Stimulated activated CD4-positive, alpha-beta T cell treated with anti-CD3 and anti-CD28 coated beads, Interleukin-1b, Interleukin-23, amount 100 ng/mL, for 24 hours (primary cell): ENCODE measurements around the gene HADHB.
"Not testable (repeated sequence)": the region's sequence is repeated elsewhere in the genome, so short reads cannot be mapped to it uniquely, and the experiment has no call there.

Experiments
- DNase-seq, 4 experiments: peaks; one replicate each; pipeline ENCODE4 v3.0.0-alpha.2; 2020; ENCODE audit warnings: low read depth in 4 of 4, low spot score in 1 of 4

HADHB gene

GRCh38 chr2:26327291-26328272 lies 82.8 kb downstream of the HADHB start:
- DNase-seq, result no peak

DNA sequence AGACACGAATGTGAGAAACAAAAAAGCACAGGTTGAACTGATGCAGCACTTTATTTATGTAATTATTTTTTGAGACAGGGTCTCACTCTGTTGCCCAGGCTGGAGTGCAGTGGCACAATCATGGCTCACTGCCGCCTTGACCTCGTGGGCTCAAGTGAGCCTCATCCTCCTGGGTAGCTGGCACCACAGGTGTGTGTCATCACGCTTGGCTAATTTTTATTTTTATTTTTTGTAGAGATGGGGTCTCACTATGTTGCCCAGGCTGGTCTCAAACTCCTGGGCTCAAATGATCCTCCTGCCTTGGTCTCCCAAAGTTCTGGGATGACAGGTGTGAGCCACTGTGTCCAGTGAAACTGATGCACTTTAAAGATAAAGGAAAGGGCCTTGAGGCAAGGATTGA lies 84.3 kb downstream of the HADHB start:
- DNase-seq, result not testable (repeated sequence)

DNA sequence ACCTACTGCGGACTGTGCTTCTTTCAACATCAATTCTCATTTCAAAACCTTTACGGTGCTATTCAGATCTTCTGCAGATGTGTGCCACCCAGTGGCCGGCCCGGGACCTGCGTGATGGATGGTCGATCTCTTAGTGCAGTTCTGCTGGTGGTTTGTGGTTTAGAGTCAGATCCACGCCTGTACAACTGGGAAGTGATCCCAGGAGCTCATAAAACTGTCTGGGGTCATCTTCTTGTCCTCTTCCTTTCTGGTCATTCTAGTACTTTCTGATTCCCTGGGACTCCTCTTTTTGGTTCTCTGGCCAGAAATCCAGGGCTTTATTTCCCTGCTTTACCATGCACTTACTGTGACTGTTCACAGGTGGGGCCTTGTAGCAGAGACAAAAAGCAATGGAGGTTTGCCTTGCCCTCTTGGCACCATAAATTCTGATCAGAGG lies 85.4 kb downstream of the HADHB start:
- peak; percentile 67 to 80 (median 71) for DNase-seq

DNA sequence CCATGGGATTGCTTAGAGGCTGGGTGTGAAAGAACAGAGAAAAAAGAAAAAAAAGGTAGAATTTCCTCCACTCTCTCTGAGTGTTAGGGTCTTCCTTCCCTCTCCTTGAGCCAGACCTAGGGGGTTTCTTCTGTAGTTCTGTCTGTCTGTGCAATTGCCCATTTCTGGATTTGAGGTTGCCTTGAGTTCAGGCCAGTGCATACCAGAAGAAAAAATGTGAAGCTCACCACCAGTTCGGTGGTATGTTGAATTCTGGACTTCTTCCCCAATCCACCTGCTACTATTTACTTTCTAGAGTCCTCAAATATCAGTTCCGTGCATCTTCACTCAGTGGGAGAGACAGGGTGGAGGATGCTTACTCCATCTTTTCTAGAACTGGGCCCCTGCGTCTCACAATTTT lies 85.9 kb downstream of the HADHB start:
- no peak for DNase-seq

DNA sequence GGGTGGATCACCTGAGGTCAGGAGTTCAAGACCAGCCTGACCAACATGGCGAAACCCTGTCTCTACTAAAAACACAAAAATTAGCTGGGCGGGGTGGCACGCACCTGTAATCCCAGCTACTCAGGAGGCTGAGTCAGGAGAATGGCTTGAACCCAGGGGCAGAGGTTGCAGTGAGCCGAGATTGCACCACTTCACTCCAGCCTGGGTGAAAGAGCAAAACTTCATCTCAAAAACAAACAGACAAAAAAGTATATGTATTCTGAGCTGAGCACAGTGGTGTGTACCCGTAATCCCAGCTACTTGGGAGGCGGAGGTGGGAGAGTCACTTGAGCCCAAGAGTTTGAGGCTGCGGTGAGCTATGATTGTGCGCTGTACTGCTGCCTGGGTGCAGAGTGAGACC lies 86.6 kb downstream of the HADHB start:
- not testable (repeated sequence) for DNase-seq

- DNase-seq, result no peak
Measured at GRCh38 chr2:26333293-26333692, 88.6 kb downstream of the HADHB start.

GRCh38 chr2:26335231-26335630 lies 90.5 kb downstream of the HADHB start:
- no peak for DNase-seq

DNA sequence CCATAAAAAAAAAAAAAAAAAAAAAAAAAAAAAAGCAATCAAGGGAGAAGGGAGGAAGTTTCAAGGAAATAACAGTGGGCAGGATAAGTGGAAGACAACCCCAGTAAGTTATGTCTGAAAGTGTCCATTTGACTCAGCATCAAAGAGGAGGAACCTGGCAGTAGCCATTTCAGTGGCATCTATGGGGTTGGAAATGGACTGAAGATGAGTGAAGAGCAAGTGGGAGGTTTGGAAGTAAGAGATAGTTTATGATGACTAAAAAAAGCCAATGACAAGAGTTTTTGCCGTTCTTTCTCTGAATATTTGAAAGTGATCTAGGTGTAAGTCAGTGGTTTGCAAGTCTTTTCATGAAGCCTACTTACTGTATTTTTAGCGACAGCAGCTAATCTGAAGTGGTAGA lies 92.0 kb downstream of the HADHB start:
- no peak for DNase-seq

- no peak for DNase-seq
Measured at GRCh38 chr2:26337298-26337697, 92.6 kb downstream of the HADHB start.
